ENCODE data around the gene HIRA. TPM values are rescaled to one million over a fixed set of nuclear protein-coding genes. Genes with fewer than 3 reads are reported as not detected.

Gene HIRA
- total RNA-seq, 1 experiment from 2014 or later = 51.0 TPM

GRCh38 chr22:19400881-19401280, 30.7 kb downstream of the HIRA start (continued):
- no peak for TF ChIP-seq ZNF425 (CRISPR knock-in tag; conservative IDR thresholded peaks at IDR 0.05)
- no peak for TF ChIP-seq CDX4 (CRISPR knock-in tag; IDR thresholded peaks at IDR 0.05; ENCODE audit: borderline replicate concordance)
- no peak for TF ChIP-seq ERG (CRISPR knock-in tag; IDR thresholded peaks at IDR 0.05)
- no peak for TF ChIP-seq ZSCAN18 (CRISPR knock-in tag; IDR thresholded peaks at IDR 0.05)
- no peak for TF ChIP-seq SP1 (CRISPR knock-in tag; conservative IDR thresholded peaks at IDR 0.05)
- TF ChIP-seq ETV6 (CRISPR knock-in tag; IDR thresholded peaks at IDR 0.05) = no peak
- TF ChIP-seq JUN (CRISPR knock-in tag; IDR thresholded peaks at IDR 0.05) = no peak
- TF ChIP-seq ZNF281 (CRISPR knock-in tag; IDR thresholded peaks at IDR 0.05) = no peak
- no peak for TF ChIP-seq NR3C1 (CRISPR knock-in tag; conservative IDR thresholded peaks at IDR 0.05; ENCODE audit: low read depth)

- no peaks in the 10 kb centered on the region for H3K9me3 Mint-ChIP-seq
- no peak overlapping the region for H3K4me3 Mint-ChIP-seq
- H3K4me1 Mint-ChIP-seq = no peaks in the 10 kb centered on the region
- DNase-seq (ENCODE audit: low spot score) (no peak), ATAC-seq (no peak)
- peaks cover 44% of the 10 kb centered on the region for H3K36me3 Mint-ChIP-seq
- no peak overlapping the region for H3K27ac Mint-ChIP-seq
- ChIA-PET POLR2A (interaction anchor here (0.7 kb wide), 1 partner anchor 10 kb away, joined by 3 read pairs; no protein-coding TSS in a partner anchor), CTCF (no interaction called here)
- TF ChIP-seq FOXK1 (CRISPR knock-in tag; IDR thresholded peaks at IDR 0.05) (no peak), GABPB1 (CRISPR knock-in tag; IDR thresholded peaks at IDR 0.05) (no peak), CBFB (CRISPR knock-in tag; IDR thresholded peaks at IDR 0.05; ENCODE audit: low read depth) (no peak), E2F4 (CRISPR knock-in tag; IDR thresholded peaks at IDR 0.05; ENCODE audit: borderline replicate concordance, low read depth) (no peak), ATF2 (CRISPR knock-in tag; IDR thresholded peaks at IDR 0.05; ENCODE audit: borderline replicate concordance, low read depth) (no peak), ZNF317 (CRISPR knock-in tag; IDR thresholded peaks at IDR 0.05; ENCODE audit: borderline replicate concordance, low read depth) (no peak), ESRRA (CRISPR knock-in tag; IDR thresholded peaks at IDR 0.05; ENCODE audit: borderline replicate concordance) (no peak), GTF2I (CRISPR knock-in tag; conservative IDR thresholded peaks at IDR 0.05) (no peak), JUN (CRISPR knock-in tag; IDR thresholded peaks at IDR 0.05) (no peak), ARID4B (CRISPR knock-in tag; IDR thresholded peaks at IDR 0.05; ENCODE audit: borderline replicate concordance) (no peak), PRRX2 (CRISPR knock-in tag; IDR thresholded peaks at IDR 0.05) (no peak), NFYB (CRISPR knock-in tag; conservative IDR thresholded peaks at IDR 0.05; ENCODE audit: low read depth) (no peak), IRF2 (CRISPR knock-in tag; IDR thresholded peaks at IDR 0.05; ENCODE audit: borderline replicate concordance, low read depth) (no peak)
- H3K27me3 Mint-ChIP-seq (ENCODE audit: low read depth) = no peaks in the 10 kb centered on the region
Observed at GRCh38 chr22:19398652-19399051, 32.9 kb downstream of the HIRA start.
